Coronary artery (tissue), 2 donors: Measurements from ENCODE around the gene EFCAB5.
"Not testable (repeated sequence)": the region's sequence is repeated elsewhere in the genome, so short reads cannot be mapped to it uniquely, and the experiment has no call there.

Experiments
- DNase-seq: peaks from one replicate; pipeline ENCODE4 v3.0.0-alpha.2; 2017; ENCODE audit warnings: low spot score
- H3K27ac ChIP-seq, 2 donors: fragments of 200-600 bp; sonication (generic); one replicate each; pipeline ENCODE4 v1.5.1; 2016 to 2019
- H3K4me3 ChIP-seq: fragments of 200-600 bp; sonication (generic); 2 replicates; pipeline ENCODE4 v1.5.1; 2016; ENCODE audit warnings: mild to moderate bottlenecking, moderate library complexity
- CTCF ChIP-seq: fragments of 200-600 bp; sonication (generic); IDR thresholded peaks from one replicate; pipeline ENCODE4 v1.5.1; 2019; ENCODE audit warnings: antibody characterized with exemption

The EFCAB5 gene

DNA sequence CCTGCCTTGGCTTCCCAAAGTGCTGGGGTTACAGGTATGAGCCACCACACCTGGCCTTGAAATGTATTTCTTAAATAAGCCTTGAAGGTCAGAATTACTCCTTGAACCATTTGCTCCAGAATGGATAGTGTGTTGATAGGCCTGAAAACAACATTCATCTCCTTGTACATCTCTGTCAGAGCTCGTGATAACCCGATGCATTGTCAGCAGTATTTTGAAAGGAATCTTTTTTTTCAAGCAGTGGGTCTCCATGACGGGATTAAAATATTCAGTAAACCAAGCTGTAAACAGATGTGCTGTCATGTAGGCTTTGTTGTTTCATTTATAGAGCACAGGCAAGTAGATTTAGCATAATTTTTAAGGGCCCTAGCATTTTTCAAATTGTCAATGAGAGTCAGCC, 191.8 kb downstream of the EFCAB5 start:
- Histone ChIP-seq H3K27ac (no peak overlapping the region), H3K4me3 (no peak overlapping the region)
- no peak for TF ChIP-seq CTCF
- no peak for DNase-seq

GRCh38 chr17:30134551-30134950, 193.1 kb downstream of the EFCAB5 start:
- H3K4me3 ChIP-seq = no peak overlapping the region
- no peak for DNase-seq
- no peak for TF ChIP-seq CTCF
- no peak overlapping the region for H3K27ac ChIP-seq

- no peak for TF ChIP-seq CTCF
- H3K27ac ChIP-seq = no peak overlapping the region
- no peak for DNase-seq
- no peak overlapping the region for H3K4me3 ChIP-seq
These were observed 195.7 kb downstream of the EFCAB5 start for GRCh38 chr17:30137158-30137557.

DNA sequence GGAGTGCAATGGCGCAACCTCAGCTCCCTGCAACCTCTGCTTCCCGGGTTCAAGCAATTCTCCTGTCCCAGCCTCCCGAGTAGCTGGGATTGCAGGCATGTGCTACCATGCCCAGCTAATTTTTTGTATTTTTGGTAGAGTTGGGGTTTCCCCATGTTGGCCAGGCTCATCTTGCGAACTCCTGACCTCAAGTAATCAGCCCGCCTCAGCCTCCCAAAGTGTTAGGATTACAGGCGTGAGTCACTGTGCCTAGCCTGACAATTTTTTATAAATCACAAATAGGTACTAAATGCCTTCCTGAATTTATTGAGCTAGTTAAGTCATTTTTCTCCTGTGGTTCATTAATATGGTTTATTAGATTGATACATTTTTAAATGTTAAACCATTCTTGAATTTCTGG, 206.4 kb downstream of the EFCAB5 start:
- not testable (repeated sequence) for H3K27ac ChIP-seq, DNase-seq, H3K4me3 ChIP-seq

DNA sequence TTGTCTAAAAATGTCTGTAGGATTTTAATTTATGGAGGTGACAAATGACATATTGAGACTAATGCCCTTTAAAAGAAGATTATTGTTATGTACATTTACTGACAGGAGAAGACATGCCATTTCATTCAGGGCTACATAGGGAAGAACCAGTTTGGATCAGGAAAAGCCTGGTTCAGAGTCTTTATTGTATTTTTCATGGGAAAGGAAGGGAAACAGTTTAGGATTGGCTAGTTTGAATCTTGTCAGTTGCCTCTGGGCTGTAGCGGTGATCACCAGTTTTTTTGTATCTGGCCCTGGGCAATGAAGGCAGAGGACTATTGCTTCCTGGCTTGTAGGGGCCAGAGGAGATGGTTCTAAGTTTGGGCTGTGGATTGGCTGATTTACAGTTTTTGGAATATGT, 206.9 kb downstream of the EFCAB5 start:
- H3K4me3 ChIP-seq = no peak overlapping the region
- DNase-seq = no peak
- H3K27ac ChIP-seq = no peak overlapping the region
- TF ChIP-seq CTCF = no peak

- Histone ChIP-seq H3K27ac (no peak overlapping the region), H3K4me3 (no peak overlapping the region)
- DNase-seq = no peak
- no peak for TF ChIP-seq CTCF
These were observed 210.0 kb downstream of the EFCAB5 start for GRCh38 chr17:30151471-30151870.

DNA sequence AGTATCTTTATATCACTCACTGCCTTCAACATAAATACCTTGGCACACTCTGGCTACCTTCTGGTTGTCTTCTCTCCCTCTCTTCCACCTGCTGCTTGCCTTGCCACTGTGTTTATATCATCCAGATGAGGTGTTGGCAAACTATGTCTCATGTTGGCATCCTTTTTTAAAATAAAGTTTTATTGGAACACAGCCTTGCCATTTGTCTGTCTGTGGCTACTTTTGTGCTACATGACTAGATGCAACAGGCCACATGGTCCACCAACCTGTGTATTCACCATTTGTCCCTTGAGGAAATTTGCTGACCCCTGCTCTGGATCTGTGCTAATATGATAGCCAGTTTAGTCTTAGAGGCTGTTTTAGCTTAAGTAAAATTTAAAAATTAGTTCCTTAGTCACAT, 212.0 kb downstream of the EFCAB5 start:
- Histone ChIP-seq H3K4me3 (no peak overlapping the region), H3K27ac (no peak overlapping the region)
- no peak for TF ChIP-seq CTCF
- no peak for DNase-seq

- no peak overlapping the region for H3K27ac ChIP-seq
- DNase-seq = no peak
- no peak for TF ChIP-seq CTCF
- H3K4me3 ChIP-seq = no peak overlapping the region
These were observed 214.0 kb downstream of the EFCAB5 start for GRCh38 chr17:30155389-30155788.
